Fibroblast of lung (primary cell): ENCODE results near the gene SOX9. TPM values are rescaled to one million over a fixed set of nuclear protein-coding genes. Genes with fewer than 3 reads are reported as not detected.
A peak's percentile ranks its signal among the peaks of the same experiment; 100 is the strongest.

Experiments
- DNase-seq, 2 donors: peaks; one replicate each; pipeline versions ENCODE4 v3.0.0 to v3.0.0-alpha.2; 2010; ENCODE audit warnings: low read depth in 2 of 2
- H2AFZ ChIP-seq: 2 replicates; pipeline ENCODE4 v1.5.1; 2012; ENCODE audit warnings: low read length, control low read depth, inconsistent platforms
- H3K27ac ChIP-seq: 2 replicates; pipeline ENCODE4 v1.5.1; 2011; ENCODE audit warnings: low read length, control low read depth; ENCODE audit not compliant: insufficient read depth
- H3K27me3 ChIP-seq: 2 replicates; pipeline ENCODE4 v1.5.1; 2011; ENCODE audit warnings: mild to moderate bottlenecking, low read length; ENCODE audit not compliant: control insufficient read depth, insufficient read depth
- H3K36me3 ChIP-seq: 2 replicates; pipeline ENCODE4 v1.5.1; 2011; ENCODE audit warnings: low read length; ENCODE audit not compliant: control insufficient read depth, insufficient read depth
- H3K4me1 ChIP-seq: 2 replicates; pipeline ENCODE4 v1.5.1; 2011; ENCODE audit warnings: low read length; ENCODE audit not compliant: control insufficient read depth, insufficient read depth; ENCODE audit errors: extremely low read depth
- H3K4me2 ChIP-seq: 2 replicates; pipeline ENCODE4 v1.5.1; 2011; ENCODE audit warnings: low read length, control low read depth; ENCODE audit not compliant: insufficient read depth; ENCODE audit errors: extremely low read depth
- H3K4me3 ChIP-seq, 4 experiments: fragments of 200-600 bp in 1 of 4; sonication (generic) in 1 of 4; replicated peaks in 1 of 4; 2 replicates each; pipeline ENCODE4 v1.5.1; 2011 to 2016; ENCODE audit warnings: low read length in 4 of 4, low read depth in 3 of 4, mild to moderate bottlenecking in 3 of 4, control low read depth in 2 of 4, inconsistent platforms in 1 of 4, mixed read lengths in 1 of 4; ENCODE audit not compliant: insufficient read depth in 1 of 4; ENCODE audit errors: control extremely low read depth in 1 of 4
- H3K79me2 ChIP-seq: 2 replicates; pipeline ENCODE4 v1.5.1; 2012; ENCODE audit warnings: mild to moderate bottlenecking, low read length, inconsistent platforms; ENCODE audit not compliant: control insufficient read depth, insufficient read depth
- H3K9ac ChIP-seq: 2 replicates; pipeline ENCODE4 v1.5.1; 2011; ENCODE audit warnings: mild to moderate bottlenecking, low read length, control low read depth; ENCODE audit not compliant: insufficient read depth
- H3K9me3 ChIP-seq: 2 replicates; pipeline ENCODE4 v1.5.1; 2012; ENCODE audit warnings: low read depth, low read length; ENCODE audit not compliant: control insufficient read depth, insufficient read depth
- H4K20me1 ChIP-seq: 2 replicates; pipeline ENCODE4 v1.5.1; 2011; ENCODE audit warnings: low read length; ENCODE audit not compliant: control insufficient read depth, insufficient read depth; ENCODE audit errors: extremely low read depth
- CTCF ChIP-seq, 2 donors: IDR thresholded peaks in 1 of 2; conservative IDR thresholded peaks in 1 of 2; 1 replicate in 1 of 2; 2 replicates in 1 of 2; pipeline ENCODE4 v1.5.1; 2011 to 2012; ENCODE audit warnings: low read length in 2 of 2, control low read depth in 1 of 2, inconsistent platforms in 1 of 2, low read depth in 1 of 2, mild to moderate bottlenecking in 1 of 2
- EZH2 ChIP-seq: IDR thresholded peaks from 2 replicates; pipeline ENCODE4 v1.5.1; 2012; ENCODE audit warnings: low read length, control low read depth, mild to moderate bottlenecking; ENCODE audit errors: missing control alignments
- polyA plus RNA-seq, 2 donors: library from polyadenylated mRNA; depleted of rRNA in 1 of 2; stranded (reverse) in 1 of 2; unstranded in 1 of 2; fragments of >200 nt; gene quantifications; 2 replicates each; pipeline ENCODE4 v1.2.1, GENCODE V29; 2011 to 2012; ENCODE audit warnings: missing spikeins in 1 of 2
- total RNA-seq: library from RNA; depleted of rRNA; stranded (reverse); fragments of >200 nt; gene quantifications from 2 replicates; pipeline ENCODE4 v1.2.1, GENCODE V29; 2014

Gene SOX9
- total and polyA plus RNA-seq, 2 donors (not counting 1 experiment from before 2014, with no cell fraction given), result 3.1 to 5.4 TPM

GRCh38 chr17:72151565-72152386, 31.0 kb downstream of the SOX9 start:
- Histone ChIP-seq H3K27ac (no peak overlapping the region), H3K9me3 (no peaks in the 10 kb centered on the region), H3K4me2 (peak overlapping the region; percentile 47), H3K4me3 (no peak overlapping the region), H3K27me3 (no peaks in the 10 kb centered on the region), H3K9ac (no peak overlapping the region), H2AFZ (no peak overlapping the region), H3K79me2 (no peaks in the 10 kb centered on the region), H4K20me1 (no peaks in the 10 kb centered on the region), H3K36me3 (no peaks in the 10 kb centered on the region), H3K4me1 (peaks cover 4% of the 10 kb centered on the region)
- TF ChIP-seq CTCF (conservative IDR thresholded peaks at IDR 0.05 in 1 of 2, IDR thresholded peaks at IDR 0.05 in 1 of 2; ENCODE audit: low read depth in 1 of 2, low read length in 2 of 2) (no peak), EZH2 (no peak)
- peak; percentile 56 to 92 for DNase-seq

- Histone ChIP-seq H3K79me2 (no peaks in the 10 kb centered on the region), H3K4me3 (no peak overlapping the region), H3K9me3 (no peaks in the 10 kb centered on the region), H3K9ac (no peak overlapping the region), H3K4me1 (peaks cover 4% of the 10 kb centered on the region), H3K27ac (no peak overlapping the region), H3K4me2 (no peak overlapping the region), H3K27me3 (no peaks in the 10 kb centered on the region), H4K20me1 (no peaks in the 10 kb centered on the region), H3K36me3 (no peaks in the 10 kb centered on the region), H2AFZ (no peak overlapping the region)
- TF ChIP-seq EZH2, result no peak
- TF ChIP-seq CTCF (conservative IDR thresholded peaks at IDR 0.05 in 1 of 2, IDR thresholded peaks at IDR 0.05 in 1 of 2; ENCODE audit: low read depth in 1 of 2, low read length in 2 of 2), result no peak
- peak; percentile 56 to 77 for DNase-seq
These were observed 31.6 kb downstream of the SOX9 start for GRCh38 chr17:72152387-72152929.

- no peak for TF ChIP-seq CTCF (conservative IDR thresholded peaks at IDR 0.05 in 1 of 2, IDR thresholded peaks at IDR 0.05 in 1 of 2; ENCODE audit: low read depth in 1 of 2, low read length in 2 of 2)
- no peak for TF ChIP-seq EZH2
- DNase-seq, result peak; percentile 48 to 55
- H3K27ac ChIP-seq, result no peak overlapping the region
- no peaks in the 10 kb centered on the region for H4K20me1 ChIP-seq
- no peaks in the 10 kb centered on the region for H3K79me2 ChIP-seq
- H3K36me3 ChIP-seq, result no peaks in the 10 kb centered on the region
- no peak overlapping the region for H3K9ac ChIP-seq
- H3K4me1 ChIP-seq, result no peaks in the 10 kb centered on the region
- H3K4me3 ChIP-seq, result no peak overlapping the region
- H3K27me3 ChIP-seq, result no peaks in the 10 kb centered on the region
- no peaks in the 10 kb centered on the region for H3K9me3 ChIP-seq
- no peak overlapping the region for H3K4me2 ChIP-seq
- H2AFZ ChIP-seq, result no peak overlapping the region
These were observed 38.4 kb downstream of the SOX9 start for GRCh38 chr17:72158895-72159885.
